WTC11 (cell line): Measurements from ENCODE around the gene ARHGEF17. TPM values are rescaled to one million over a fixed set of nuclear protein-coding genes. Genes with fewer than 3 reads are reported as not detected.
A peak's percentile ranks its signal among the peaks of the same experiment; 100 is the strongest.

Experiments used
- ATAC-seq: fragments of 200-7000 bp; cut with Tn5 transposase; 2 replicates; pipeline ENCODE4 v1.10.0; 2021; ENCODE audit warnings: mild to moderate bottlenecking, moderate library complexity
- CTCF ChIA-PET: fragments of 300-600 bp; sonication (Branson Sonifier 250); formaldehyde crosslinking; loops from one replicate; lab custom pipeline; 2021; ENCODE audit warnings: antibody characterized with exemption; lab: Charles Lee
- POLR2A ChIA-PET: fragments of 350-600 bp; sonication (Branson Sonifier 250); formaldehyde crosslinking; loops from one replicate; lab custom pipeline; 2021; ENCODE audit warnings: antibody characterized with exemption; lab: Charles Lee
- DNase-seq: peaks from one replicate; pipeline ENCODE4 v3.0.0; 2021; ENCODE audit warnings: low spot score
- H3K27ac Mint-ChIP-seq: 2 replicates; pipeline ENCODE4 v1.8.0; 2021; ENCODE audit warnings: mixed read lengths
- H3K27me3 Mint-ChIP-seq: 2 replicates; pipeline ENCODE4 v1.8.0; 2021; ENCODE audit warnings: low read depth, mild to moderate bottlenecking, moderate library complexity, mixed read lengths
- H3K36me3 Mint-ChIP-seq: 2 replicates; pipeline ENCODE4 v1.8.0; 2021; ENCODE audit warnings: mixed read lengths
- H3K4me1 Mint-ChIP-seq: 2 replicates; pipeline ENCODE4 v1.8.0; 2022; ENCODE audit warnings: mixed read lengths
- H3K4me3 Mint-ChIP-seq: 2 replicates; pipeline ENCODE4 v1.8.0; 2021; ENCODE audit warnings: mild to moderate bottlenecking, moderate library complexity, mixed read lengths
- H3K9me3 Mint-ChIP-seq: 2 replicates; pipeline ENCODE4 v1.8.0; 2021; ENCODE audit warnings: mixed read lengths
- ATF1 ChIP-seq: sonication (generic); formaldehyde crosslinking; IDR thresholded peaks from 2 replicates; pipeline ENCODE4 v1.8.1; 2023; ENCODE audit warnings: mild to moderate bottlenecking, moderate library complexity, missing genetic modification reagents
- CREB1 ChIP-seq: sonication (generic); formaldehyde crosslinking; IDR thresholded peaks from 2 replicates; pipeline ENCODE4 v1.8.0; 2023; ENCODE audit warnings: mild to moderate bottlenecking, missing genetic modification reagents
- ETV6 ChIP-seq: sonication (generic); formaldehyde crosslinking; IDR thresholded peaks from 2 replicates; pipeline ENCODE4 v1.8.1; 2022; ENCODE audit warnings: mild to moderate bottlenecking, missing genetic modification reagents
- JAZF1 ChIP-seq: fragments of 250-450 bp; sonication (Bioruptor Pico); IDR thresholded peaks from 2 replicates; pipeline ENCODE4 v1.9.0; 2021; ENCODE audit warnings: moderate library complexity, mild to moderate bottlenecking, inconsistent platforms
- MYBL2 ChIP-seq: sonication (generic); formaldehyde crosslinking; IDR thresholded peaks from 2 replicates; pipeline ENCODE4 v1.8.1; 2023; ENCODE audit warnings: mild to moderate bottlenecking, moderate library complexity, missing genetic modification reagents
- OVOL2 ChIP-seq: fragments of 250-450 bp; sonication (Bioruptor Pico); IDR thresholded peaks from 2 replicates; pipeline ENCODE4 v1.9.0; 2021; ENCODE audit warnings: mild to moderate bottlenecking, borderline replicate concordance
- SMAD4 ChIP-seq: sonication (generic); formaldehyde crosslinking; IDR thresholded peaks from 2 replicates; pipeline ENCODE4 v1.8.0; 2022; ENCODE audit warnings: mild to moderate bottlenecking, missing genetic modification reagents
- TCF7 ChIP-seq: sonication (generic); formaldehyde crosslinking; IDR thresholded peaks from 2 replicates; pipeline ENCODE4 v1.8.0; 2022; ENCODE audit warnings: mild to moderate bottlenecking, low read depth, missing genetic modification reagents, moderate library complexity
- total RNA-seq: library from RNA; stranded (reverse); gene quantifications from 3 replicates; pipeline ENCODE4 v1.2.3, GENCODE V29; 2021
- TF ChIP-seq, protein P1 (sequence below): fragments of 250-450 bp; sonication (Bioruptor Pico); IDR thresholded peaks from 2 replicates; pipeline ENCODE4 v2.1.2; 2022; ENCODE audit warnings: mild to moderate bottlenecking, moderate library complexity
- TF ChIP-seq, protein P2 (sequence below): sonication (generic); formaldehyde crosslinking; IDR thresholded peaks from 2 replicates; pipeline ENCODE4 v1.8.0; 2023; ENCODE audit warnings: missing genetic modification reagents
- TF ChIP-seq, protein P3 (sequence below): fragments of 200-600 bp; IDR thresholded peaks from 2 replicates; pipeline ENCODE4 v1.8.0; 2022; ENCODE audit warnings: antibody characterized with exemption
- TF ChIP-seq, protein P4 (sequence below): fragments of 250-450 bp; sonication (Bioruptor Pico); conservative IDR thresholded peaks from 2 replicates; pipeline ENCODE4 v1.9.0; 2021; ENCODE audit warnings: mild to moderate bottlenecking

Gene ARHGEF17
- total RNA-seq, 1 experiment from 2014 or later: 18.2 TPM

DNA sequence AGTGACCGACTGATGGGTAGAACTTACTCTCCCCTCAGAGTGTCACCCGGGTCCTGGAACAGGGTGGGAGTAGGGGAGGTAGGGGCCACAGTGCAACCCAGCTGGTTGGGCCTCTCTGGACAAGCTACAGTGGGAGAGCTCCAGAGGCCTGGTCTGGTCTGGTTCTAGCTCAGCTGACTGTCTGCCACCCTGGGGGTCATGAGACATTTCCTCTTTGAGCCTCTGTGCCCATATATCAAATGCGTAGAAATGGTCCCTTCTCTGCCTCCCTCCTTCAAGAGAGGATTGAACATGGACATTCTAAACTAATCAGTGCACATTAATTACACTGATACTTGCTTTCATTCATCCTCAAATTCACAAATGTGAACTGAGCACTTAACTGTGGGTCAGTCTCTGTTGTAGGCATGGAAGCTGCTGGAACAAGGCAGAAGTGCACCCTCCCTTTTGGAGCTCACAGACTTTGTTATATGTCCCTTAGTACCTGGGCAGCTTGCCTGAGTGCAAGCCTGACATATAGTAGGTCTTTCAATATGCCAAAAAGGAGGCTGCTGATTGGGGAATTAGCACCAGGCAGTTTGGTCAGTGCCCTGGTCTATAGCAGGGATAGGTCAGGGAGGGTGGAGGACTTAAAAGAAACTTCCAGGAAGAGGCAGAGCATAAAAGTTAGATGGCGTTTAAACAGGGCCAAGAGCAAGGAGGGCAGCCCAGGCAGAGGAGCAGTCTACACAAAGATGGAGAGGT, 25.7 kb downstream of the ARHGEF17 start (continued):
- TF ChIP-seq, protein P1, sequence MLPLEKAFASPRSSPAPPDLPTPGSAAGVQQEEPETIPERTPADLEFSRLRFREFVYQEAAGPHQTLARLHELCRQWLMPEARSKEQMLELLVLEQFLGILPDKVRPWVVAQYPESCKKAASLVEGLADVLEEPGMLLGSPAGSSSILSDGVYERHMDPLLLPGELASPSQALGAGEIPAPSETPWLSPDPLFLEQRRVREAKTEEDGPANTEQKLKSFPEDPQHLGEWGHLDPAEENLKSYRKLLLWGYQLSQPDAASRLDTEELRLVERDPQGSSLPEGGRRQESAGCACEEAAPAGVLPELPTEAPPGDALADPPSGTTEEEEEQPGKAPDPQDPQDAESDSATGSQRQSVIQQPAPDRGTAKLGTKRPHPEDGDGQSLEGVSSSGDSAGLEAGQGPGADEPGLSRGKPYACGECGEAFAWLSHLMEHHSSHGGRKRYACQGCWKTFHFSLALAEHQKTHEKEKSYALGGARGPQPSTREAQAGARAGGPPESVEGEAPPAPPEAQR (CRISPR knock-in tag): no peak
- TF ChIP-seq MYBL2 (CRISPR knock-in tag): no peak
- no peak for TF ChIP-seq TCF7 (CRISPR knock-in tag)
- no peak for TF ChIP-seq SMAD4 (CRISPR knock-in tag)
- TF ChIP-seq OVOL2 (CRISPR knock-in tag): no peak

DNA sequence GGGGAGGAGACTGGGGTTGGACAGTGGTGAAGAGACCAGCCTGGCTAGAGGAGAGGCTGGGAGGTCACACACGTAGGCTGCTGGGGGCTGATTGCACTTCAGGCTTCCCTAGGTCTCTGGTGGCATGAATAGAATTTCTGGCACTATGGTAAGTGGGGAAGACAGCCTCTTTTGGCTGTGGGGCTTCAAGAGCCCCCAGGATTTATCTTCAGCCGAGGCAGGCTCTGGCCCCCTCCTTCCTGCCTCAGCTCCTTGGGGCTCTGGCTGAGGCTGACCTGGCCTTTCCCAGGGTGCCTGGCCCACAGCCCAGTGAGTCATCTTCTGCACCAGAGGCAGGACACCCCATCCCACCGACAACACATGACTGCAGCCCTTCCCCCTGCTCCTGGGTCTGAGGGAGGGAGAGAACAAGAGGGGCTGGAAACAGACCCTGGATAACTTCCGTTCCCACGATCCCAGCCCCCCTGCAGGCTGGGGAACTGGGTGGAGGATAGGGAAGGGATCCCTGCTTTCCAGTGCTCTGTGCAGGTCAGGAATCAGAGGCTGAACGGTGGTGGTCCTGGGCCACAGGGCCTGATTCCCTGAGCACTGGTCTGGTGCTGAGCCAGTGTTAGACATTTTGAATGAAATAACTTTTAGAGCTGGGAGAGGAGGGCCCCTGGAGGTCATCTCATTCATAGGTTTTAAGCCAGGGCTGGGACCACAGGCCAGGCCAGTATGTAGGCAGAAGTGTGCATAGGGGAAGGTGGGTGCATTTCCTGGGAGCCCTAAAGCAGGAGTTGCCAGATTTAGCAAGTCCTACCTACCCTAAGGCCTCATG, 26.5 kb downstream of the ARHGEF17 start:
- H3K9me3 Mint-ChIP-seq: no peaks in the 10 kb centered on the region
- DNase-seq (no peak), ATAC-seq (no peak)
- CTCF ChIA-PET: interaction anchor here (0.6 to 6.2 kb wide), 39 partner anchors 8 to 522 kb away, joined by 3 to 270 read pairs (median 8); partner anchors contain the start of genes ARHGEF17 and RELT
- H3K4me1 Mint-ChIP-seq: peaks cover 47% of the 10 kb centered on the region
- no peaks in the 10 kb centered on the region for H3K36me3 Mint-ChIP-seq
- H3K27me3 Mint-ChIP-seq: peaks cover 68% of the 10 kb centered on the region
- TF ChIP-seq ETV6 (CRISPR knock-in tag): no peak
- TF ChIP-seq, protein P2, sequence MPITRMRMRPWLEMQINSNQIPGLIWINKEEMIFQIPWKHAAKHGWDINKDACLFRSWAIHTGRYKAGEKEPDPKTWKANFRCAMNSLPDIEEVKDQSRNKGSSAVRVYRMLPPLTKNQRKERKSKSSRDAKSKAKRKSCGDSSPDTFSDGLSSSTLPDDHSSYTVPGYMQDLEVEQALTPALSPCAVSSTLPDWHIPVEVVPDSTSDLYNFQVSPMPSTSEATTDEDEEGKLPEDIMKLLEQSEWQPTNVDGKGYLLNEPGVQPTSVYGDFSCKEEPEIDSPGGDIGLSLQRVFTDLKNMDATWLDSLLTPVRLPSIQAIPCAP (CRISPR knock-in tag): no peak
- TF ChIP-seq TCF7 (CRISPR knock-in tag): no peak
- TF ChIP-seq ATF1 (CRISPR knock-in tag): no peak
- no peak for TF ChIP-seq CREB1
- POLR2A ChIA-PET: interaction anchor here (0.7 to 2.9 kb wide), 4 partner anchors 26 to 67 kb away, joined by 3 to 23 read pairs (median 5); partner anchors contain the start of gene ARHGEF17
- no peak overlapping the region for H3K27ac Mint-ChIP-seq
- no peak overlapping the region for H3K4me3 Mint-ChIP-seq

DNA sequence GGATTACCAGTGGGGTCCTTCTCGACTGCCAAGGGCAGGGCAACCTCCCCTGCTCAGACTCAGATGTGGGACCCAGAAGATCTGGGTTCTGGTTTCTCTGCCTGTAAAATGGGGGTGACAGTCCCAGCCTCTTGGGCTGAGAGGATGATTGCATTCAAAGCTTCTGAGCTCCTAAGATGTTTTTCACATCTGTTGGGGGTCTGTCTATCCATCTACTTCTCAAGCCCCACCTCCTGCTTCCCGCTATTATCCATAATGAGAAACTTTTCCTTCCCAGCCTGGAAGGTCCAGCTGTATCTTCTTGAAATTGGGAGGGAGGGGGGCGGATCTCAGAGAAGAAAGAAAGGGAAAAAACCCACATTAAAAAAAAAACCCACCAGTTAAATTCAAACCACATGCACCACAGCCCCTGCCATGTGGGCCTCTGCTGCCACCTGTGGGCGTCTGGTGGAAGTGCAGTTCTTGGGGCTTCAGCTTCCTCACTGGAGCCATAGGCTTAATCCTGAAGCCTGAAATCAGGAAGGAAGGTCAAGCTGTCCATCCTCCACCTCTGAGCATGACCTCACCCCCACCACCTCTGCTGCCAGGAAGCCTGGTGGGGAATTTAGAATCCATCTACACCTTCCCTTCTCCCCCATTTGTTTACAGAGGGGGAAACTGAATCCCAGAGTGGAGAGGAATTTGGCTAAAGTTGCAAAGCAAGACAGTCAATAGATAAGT, 27.3 kb downstream of the ARHGEF17 start:
- Mint-ChIP-seq H3K4me1 (peaks cover 50% of the 10 kb centered on the region), H3K27ac (no peak overlapping the region), H3K4me3 (no peak overlapping the region), H3K9me3 (no peaks in the 10 kb centered on the region), H3K36me3 (no peaks in the 10 kb centered on the region), H3K27me3 (peaks cover 64% of the 10 kb centered on the region)
- no peak for TF ChIP-seq JAZF1 (CRISPR knock-in tag)
- TF ChIP-seq, protein P3, sequence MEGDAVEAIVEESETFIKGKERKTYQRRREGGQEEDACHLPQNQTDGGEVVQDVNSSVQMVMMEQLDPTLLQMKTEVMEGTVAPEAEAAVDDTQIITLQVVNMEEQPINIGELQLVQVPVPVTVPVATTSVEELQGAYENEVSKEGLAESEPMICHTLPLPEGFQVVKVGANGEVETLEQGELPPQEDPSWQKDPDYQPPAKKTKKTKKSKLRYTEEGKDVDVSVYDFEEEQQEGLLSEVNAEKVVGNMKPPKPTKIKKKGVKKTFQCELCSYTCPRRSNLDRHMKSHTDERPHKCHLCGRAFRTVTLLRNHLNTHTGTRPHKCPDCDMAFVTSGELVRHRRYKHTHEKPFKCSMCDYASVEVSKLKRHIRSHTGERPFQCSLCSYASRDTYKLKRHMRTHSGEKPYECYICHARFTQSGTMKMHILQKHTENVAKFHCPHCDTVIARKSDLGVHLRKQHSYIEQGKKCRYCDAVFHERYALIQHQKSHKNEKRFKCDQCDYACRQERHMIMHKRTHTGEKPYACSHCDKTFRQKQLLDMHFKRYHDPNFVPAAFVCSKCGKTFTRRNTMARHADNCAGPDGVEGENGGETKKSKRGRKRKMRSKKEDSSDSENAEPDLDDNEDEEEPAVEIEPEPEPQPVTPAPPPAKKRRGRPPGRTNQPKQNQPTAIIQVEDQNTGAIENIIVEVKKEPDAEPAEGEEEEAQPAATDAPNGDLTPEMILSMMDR: peak; percentile 95
- POLR2A ChIA-PET: interaction anchor here (0.7 to 2.9 kb wide), 4 partner anchors 27 to 68 kb away, joined by 3 to 23 read pairs (median 5); partner anchors contain the start of gene ARHGEF17
- peak; percentile 38 for ATAC-seq
- CTCF ChIA-PET: interaction anchor here (0.6 to 6.2 kb wide), 43 partner anchors 9 to 522 kb away, joined by 3 to 270 read pairs (median 6); partner anchors contain the start of genes ARHGEF17 and RELT
- peak; percentile 94 for DNase-seq

DNA sequence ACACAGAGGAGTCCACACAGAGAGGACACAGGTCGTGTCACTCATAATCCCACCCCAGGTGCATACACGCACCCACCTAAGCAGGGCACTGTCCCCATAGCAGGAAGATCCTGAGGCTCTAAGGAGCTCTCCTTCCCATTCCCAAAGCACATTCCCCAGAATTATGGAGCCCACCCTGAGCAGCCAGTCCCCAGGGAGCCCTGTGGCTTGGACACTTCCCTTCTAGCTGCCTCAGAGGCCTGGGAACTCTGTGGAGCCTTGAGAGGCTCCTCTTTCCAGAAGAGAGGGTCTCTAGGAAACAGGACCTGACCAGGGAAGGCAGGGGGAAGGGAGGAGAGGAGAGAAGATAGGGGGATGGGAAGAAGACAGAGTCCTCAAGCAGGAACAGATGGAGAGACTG, 29.8 kb downstream of the ARHGEF17 start:
- Mint-ChIP-seq H3K9me3 (no peaks in the 10 kb centered on the region), H3K27ac (no peak overlapping the region), H3K27me3 (peaks cover 65% of the 10 kb centered on the region), H3K36me3 (no peaks in the 10 kb centered on the region), H3K4me1 (peaks cover 31% of the 10 kb centered on the region), H3K4me3 (no peak overlapping the region)
- CTCF ChIA-PET: interaction anchor here (0.6 to 6.2 kb wide), 12 partner anchors 11 to 1365 kb away, joined by 3 to 270 read pairs (median 5); partner anchors contain the start of gene ARHGEF17
- ATAC-seq (no peak), DNase-seq (no peak)
- TF ChIP-seq, protein P4, sequence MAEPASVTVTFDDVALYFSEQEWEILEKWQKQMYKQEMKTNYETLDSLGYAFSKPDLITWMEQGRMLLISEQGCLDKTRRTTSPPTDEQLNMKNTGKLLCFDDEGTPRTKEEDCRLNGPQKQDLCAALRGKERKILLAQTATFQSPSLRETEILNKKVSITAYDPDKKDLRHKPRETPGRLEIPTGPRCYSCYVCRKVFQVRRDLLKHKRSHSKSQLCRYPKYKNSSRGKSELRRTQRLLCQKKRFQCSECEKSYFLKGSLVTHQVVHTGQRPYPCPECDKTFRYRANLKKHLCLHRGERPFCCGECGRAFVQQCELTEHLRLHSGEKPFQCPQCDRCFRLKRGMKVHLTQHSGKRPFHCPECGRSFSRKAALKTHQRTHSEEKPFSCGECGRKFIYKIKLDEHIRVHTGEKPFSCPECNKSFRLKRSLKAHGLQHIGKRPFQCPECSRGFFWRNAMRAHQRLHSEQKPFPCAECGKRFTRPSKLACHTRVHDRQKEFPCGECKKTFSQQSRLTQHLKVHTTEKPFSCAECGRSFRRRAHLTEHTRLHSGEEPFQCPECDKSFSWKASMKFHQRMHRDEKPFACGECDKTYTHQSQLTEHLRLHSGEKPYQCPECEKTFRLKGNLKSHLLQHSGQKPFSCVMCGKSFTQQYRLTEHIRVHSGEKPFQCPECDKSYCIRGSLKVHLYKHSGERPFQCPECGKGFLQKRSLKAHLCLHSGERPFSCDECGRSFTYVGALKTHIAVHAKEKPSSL (CRISPR knock-in tag): no peak
- POLR2A ChIA-PET: interaction anchor here (0.6 to 0.7 kb wide), 2 partner anchors 25 to 65 kb away, joined by 3 to 6 read pairs; no protein-coding TSS in a partner anchor
